Activated naive CD4-positive, alpha-beta T cell treated with anti-CD3 and anti-CD28 coated beads, Interleukin-2, amount 50 U/mL, for 16 hours (primary cell): ENCODE results near the gene TAF11.
A peak's percentile ranks its signal among the peaks of the same experiment; 100 is the strongest.
"Not testable (repeated sequence)": the region's sequence is repeated elsewhere in the genome, so short reads cannot be mapped to it uniquely, and the experiment has no call there.

ENCODE experiments used
- DNase-seq: peaks from one replicate; pipeline ENCODE4 v3.0.0-alpha.2; 2020

TAF11 gene, protein sequence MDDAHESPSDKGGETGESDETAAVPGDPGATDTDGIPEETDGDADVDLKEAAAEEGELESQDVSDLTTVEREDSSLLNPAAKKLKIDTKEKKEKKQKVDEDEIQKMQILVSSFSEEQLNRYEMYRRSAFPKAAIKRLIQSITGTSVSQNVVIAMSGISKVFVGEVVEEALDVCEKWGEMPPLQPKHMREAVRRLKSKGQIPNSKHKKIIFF

DNA sequence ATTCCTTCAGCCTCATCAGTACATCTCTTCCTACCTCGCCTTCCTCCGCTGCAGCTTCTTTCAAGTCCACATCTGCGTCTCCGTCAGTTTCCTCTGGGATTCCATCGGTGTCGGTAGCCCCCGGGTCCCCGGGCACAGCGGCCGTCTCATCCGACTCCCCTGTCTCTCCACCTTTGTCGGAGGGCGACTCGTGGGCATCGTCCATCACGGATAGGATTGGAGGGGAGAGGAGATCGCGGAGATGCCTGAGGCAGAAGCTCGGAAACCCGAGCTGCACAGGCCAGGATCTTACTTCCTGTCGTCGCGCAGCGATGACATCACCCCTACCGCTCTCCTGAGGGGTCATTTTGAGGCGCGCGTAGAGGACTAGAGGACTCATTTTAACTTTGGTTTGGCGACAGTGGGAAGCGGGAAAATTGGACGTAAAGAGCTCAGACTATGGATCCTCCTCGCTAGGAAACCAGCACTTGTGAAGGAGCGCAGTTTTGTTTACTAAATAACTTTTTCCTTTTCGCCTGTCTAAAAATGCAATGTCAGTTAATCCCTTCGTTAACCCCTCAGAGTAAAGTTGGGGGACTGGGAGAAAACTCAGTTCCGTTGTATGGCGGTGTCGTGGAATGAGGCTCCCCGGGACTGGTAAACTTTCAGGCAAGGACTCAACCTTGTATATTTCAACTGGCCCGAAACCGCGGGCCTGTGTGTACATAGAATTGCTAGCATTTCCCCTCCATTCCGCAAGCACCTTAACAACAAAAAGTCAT, at the start of gene TAF11:
Gene TAF11 (minus strand): TSS at position 290 of the 761 bp plus-strand sequence. CDS start 85 bp downstream, at position 205.
- DNase-seq = peak; percentile 89

DNA sequence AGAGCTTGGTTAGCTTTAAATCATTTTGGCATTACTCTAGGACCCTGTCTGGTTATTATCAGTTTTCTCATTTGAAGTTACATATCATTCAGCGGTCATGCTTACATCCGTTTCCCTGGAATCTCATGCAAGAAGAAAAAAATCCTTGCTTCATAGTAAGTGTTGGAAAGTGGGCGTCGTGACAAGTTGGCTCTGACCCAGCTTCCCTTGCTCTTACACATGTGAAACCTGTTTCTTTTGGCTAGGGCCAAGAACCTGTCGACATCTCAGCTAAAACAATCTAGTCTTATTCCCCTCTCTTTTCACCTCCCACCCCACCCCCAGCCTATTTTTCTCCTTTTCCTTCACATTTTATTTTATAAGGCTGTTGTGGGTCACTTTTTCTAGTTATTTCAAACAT, 46.7 kb upstream of the TAF11 start:
- no peak for DNase-seq

DNA sequence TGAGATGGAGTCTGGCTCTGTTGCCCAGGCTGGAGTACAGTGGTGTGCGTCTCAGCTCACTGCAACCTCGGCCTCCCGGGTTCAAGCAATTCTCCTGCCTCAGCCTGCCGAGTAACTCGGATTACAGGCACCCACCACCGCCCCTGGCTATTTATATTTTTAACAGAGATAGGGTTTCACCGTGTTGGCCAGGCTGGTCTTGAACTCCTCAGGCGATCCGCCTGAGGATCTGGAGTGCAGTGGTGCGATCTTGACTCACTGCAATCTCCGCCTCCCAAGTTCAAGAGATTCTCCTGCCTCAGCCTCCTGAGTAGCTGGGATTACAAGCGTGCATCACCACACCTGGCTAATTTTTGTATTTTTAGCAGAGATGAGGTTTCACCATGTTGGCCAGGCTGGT, 44.4 kb upstream of the TAF11 start:
- DNase-seq = not testable (repeated sequence)

DNA sequence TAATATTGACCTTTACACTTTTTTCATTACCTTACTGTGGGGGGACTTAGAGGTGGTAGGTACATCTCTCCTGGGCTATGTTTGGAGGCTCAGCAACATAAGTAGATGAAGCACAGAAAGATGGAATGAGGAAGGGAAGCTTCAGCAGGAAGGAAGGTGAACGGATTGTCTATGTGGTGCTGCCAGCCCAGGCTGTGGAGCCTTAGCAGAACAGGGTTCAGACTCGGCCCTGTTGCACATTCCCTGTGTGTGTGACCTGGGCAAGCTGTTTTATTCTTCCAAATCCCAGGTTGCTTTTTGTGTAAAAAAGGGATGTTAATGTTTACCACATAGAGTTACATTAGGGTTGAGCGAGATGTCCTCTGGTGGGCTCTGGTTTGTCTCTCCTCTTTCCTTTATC, 42.4 kb upstream of the TAF11 start:
- no peak for DNase-seq

DNA sequence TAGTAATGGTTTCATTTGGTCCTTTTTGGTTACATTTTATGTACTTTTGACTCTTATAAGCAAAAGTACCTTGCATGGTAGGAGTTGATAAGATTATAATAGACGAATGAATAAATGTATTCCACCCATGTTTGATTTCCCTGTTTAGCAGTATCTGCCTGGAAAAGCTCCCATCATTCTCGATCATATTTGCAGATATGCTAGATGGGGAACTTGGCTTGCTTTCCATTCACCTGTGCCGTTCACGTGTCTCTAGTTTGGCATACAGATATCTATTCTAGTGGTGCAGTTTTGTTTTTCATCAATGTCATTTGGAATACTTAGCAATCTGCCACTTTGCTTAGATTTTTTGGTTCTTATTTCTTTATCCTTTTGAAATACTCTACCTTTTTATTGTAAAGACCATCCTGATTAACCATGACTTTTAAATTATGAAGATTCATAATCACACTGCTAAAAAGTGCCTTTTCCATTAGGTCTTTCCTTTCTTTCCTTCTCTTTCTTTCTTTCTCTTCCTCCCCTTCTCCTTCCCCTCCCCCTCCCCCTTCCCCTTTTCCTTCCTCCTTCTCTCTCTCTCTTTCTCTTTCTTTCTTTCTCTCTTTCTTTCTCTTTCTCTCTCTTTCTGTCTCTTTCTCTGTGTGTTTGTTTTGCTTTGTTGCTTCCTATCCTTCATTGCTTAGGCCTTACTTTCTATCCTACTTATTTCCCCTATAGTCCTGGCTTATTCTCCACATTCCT, 41.6 kb upstream of the TAF11 start:
- no peak for DNase-seq

DNA sequence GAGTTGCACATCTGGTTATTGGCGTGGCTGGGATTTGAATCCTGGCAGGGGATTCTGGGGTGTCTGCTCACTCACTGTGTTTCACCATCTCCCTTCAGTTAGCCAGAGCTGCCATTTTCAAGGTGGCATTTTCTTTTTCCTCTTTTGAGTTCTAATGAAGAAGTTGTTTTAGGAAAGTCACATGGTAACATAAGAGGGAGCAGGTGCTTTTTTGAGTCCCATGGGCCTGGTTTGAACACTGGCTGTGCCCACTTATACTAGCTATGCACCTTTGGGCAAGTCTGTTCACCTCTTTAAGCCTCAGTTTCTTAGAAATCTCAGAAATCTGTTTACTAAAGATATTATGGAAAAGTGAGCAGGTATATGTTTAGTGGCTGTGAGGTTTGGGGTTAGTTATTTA, 40.9 kb upstream of the TAF11 start:
- DNase-seq = no peak

DNA sequence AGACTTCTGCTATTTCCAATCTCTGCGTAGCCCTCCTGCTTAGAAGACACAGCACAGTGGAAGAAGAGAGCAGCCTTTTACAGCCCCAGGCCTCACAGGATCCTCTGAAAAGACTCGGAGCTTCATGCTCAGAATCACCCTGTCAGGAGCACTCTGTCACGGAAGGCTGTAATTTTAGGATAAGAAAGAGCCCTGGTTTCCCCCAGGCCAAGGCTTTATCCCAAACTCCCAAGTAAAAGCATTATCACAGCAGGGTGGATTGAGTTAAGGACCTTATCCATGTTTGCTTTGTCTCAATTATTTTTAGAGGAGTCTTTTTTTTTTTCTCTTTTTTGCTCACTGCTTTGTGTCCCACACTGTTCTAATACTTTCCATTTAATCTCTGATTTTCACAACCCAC, 40.4 kb upstream of the TAF11 start:
- no peak for DNase-seq

DNA sequence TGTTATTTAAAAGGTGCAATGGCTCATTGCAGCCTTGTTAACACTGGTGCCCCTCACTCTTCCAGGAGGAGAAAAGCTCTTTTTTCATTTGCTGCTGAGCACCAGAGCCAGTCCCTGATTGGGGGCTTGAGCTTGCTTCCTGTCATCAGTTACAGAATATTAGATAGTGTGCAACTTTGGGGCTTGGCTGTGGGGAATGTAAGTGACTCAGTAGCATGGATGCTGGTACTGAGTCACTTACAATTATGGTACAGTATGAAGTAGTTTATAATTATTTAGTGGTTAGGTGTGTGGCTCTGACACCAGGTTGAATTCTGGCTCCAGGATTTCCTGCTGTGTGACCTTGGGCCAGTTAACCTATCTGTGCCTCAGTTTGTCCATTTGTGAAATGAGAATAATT, 38.8 kb upstream of the TAF11 start:
- no peak for DNase-seq

DNA sequence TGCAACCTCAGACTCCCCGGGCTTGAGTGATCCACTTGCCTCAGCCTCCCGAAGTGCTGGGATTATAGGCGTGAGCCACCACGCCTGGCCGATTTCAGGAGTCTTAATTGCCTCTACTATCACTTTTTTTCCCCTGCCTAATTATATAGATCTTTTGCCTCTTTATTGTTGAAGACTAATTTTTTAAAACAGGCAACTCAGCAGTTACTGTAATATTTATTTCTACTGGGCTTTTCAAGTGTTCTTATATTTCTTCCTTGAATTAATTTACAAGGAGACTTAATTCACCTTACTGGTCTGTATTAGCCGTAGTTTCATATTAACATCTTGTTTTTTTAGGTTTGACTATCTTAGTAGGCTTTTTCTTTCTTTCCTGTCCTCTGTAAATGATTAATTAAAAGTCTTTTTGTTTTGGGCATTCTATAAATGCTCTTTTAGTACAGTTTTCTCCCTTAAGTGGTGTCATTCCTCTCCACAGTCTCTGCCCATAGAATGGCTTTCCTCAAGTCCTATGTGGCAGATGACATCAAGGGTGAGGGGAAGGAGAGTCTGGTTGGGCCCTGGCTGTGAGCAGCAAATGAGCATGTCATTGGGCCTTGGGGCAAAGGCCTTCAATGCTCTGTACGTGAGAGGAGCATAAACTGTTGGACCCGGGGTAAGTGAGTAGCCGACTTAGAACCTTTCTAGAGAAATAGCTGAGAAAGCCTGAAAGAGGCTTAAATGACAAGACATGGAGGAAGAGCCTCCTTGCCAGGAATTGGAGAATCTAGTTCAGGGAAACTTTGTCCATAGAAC, 37.2 kb upstream of the TAF11 start:
- DNase-seq = no peak

DNA sequence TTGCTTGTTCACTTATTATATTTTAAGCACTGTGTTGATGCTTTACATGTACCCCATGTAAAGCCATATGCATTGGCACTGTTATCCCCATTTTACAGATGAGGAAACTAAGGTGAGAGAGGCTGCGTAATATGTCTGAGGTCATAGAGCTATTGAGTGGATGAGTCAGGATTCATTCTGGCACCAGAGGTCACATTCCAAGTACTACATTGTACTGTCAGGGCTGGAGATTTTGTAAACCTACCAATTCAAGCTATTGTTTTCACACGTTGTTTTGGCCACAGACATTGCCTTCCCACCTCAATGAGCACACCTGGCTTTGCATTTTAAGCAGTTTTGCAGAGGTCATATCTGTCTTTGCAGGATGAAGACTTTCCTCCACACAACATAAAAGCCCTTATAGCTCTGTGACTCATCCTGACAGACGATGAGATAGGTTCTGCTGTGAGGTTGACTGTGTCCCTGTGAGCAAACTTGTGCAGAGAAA, 34.4 kb upstream of the TAF11 start:
- DNase-seq = no peak

DNA sequence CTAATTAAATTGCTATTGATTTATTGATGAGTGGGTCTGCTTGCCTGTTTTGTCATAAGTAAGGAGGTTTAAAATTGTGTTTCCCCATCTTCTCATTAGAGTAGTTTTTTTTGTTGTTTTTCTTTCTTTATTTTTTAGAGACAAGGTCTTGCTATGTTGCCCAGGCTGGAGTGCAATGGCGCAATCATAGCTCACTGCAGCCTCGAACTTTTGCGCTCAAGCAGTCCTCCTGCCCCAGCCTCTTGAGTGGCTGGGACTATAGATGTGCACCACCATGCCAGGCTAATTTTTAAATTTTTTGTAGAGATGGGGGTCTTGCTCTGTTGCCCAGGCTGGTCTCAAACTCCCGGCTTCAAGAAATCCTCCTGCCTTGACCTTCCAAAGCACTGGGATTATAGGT, 32.3 kb upstream of the TAF11 start:
- no peak for DNase-seq

DNA sequence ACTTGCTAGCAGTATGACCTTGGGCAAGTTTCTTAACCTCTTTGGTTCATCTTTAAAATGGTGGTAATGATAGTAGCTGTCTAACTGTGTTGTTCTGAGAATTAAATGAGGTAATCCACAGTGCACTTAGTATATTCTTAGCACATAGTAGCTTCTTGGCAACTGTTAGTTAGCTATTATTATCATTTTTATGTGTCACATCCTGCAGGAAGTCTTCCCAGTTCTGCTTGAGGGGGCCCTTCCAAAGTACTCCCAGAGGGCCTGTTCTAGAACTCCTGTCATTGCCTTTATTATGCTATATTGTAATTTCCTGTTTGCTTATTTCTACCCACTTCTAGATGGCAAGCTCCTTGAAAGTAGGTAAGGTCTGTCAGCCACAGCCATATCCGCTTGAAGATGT, 31.8 kb upstream of the TAF11 start:
- DNase-seq = no peak

DNA sequence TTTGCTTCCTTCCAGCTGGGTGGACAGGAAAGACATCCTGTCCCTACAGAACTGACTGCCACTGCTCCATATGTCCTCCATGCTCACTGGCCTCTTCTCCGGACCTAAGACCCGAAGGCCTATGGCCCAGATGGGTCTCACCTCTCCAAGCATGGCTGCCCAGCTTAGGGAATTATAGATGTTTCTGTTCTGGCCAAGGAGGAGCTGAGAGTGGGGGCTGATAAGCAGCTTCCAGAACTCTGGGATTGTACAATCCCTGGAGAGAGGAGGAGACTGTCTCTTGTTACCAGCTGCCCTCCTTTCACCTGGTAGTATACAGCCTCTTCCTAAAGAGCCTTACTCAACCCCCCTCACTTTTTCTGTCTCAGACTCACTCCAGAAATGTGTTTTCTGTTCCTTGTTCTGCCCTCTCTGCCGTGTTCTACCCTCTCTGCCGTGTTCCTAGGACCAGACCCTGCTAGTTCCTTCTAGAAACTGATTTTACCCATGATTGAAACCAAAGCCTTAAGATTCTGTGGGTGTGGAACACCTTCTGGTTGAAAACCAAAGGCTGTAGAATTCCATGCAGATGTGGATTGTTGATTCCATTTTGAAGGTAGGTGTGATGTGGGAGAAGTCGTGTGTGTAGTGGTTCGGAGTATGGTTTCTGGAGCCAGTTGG, 29.9 kb upstream of the TAF11 start:
- DNase-seq = no peak

DNA sequence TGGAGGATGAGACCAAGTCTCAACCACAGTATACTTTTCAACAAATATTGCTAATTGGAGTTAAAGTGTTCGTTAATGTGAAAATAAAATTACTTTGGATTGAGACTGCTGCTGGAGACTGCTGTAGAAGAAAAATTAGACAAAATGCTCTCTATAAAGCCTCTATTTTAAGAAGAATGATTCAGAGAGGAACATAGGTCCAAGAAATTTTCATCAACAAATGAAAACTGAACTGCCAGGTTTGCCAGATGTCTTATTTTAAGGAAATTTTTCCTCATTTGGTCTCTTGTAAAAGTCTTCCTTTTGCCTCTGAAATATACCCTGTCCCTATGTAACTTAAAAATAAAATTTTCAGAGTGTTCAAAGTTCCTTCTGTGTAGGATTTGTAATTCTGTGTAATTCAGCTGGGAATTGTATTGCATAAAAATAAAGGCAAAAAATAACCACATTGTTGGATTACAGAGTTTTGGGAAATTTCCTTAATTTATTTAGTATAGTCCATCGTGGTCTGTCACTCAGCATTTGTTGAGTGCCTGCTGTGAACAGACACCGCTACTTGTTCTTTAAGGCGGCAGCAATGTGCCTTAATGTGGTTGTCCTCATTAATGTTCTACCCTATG, 28.6 kb upstream of the TAF11 start:
- DNase-seq = no peak

DNA sequence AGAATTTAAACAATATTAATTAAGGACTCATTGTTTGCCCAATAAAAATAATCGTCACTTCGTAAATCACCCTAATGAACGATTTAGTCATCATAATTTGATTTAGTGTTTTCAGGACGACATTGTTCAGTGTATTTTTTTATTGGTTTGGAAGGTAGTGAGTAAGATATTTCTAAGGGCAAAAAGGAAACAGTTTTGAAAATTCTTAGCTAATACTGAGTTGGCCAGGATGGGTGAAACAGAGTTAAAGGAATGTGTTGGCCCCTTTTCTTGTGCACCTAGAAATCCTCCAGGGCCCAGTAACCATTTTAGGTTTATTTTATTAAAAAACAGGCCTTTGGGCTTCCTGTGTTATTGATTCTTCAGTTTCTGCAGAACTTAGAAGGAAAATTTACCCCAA, 26.5 kb upstream of the TAF11 start:
- DNase-seq = no peak

DNA sequence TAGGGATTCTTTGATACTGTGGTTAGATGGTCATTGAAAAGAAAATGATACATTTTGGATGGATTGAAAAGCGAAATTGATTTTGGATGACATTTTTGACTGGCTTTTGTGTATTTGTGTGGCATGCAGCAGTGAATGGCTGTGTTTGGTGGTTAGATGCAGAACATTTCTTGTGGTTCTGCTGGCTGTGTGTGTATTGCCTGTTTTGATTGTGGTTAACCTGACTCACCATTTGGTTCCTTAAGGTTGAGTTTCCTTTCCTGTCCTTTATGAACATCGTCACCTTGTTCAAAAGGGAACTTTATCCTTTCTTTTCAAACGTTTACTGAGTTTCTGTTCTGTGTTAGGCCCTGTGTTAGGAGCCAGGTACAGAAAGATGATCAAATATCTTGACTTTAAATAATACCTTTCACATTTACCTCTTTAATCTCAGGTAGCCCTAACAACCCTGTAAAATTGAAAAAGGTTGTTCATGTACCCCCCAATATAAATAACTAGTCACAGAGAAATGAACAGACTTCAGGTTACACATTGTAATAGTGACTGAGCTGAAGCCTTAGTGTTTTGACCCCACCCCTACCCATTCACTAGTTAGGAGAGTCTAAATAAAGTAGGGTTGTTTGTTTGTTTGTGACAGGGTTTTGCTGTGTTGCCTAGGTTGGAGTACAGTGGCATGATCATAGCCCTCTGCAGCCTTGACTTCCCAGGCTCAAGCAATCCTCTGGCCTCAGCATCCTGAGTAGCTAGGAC, 25.0 kb upstream of the TAF11 start:
- DNase-seq = peak; percentile 15

DNA sequence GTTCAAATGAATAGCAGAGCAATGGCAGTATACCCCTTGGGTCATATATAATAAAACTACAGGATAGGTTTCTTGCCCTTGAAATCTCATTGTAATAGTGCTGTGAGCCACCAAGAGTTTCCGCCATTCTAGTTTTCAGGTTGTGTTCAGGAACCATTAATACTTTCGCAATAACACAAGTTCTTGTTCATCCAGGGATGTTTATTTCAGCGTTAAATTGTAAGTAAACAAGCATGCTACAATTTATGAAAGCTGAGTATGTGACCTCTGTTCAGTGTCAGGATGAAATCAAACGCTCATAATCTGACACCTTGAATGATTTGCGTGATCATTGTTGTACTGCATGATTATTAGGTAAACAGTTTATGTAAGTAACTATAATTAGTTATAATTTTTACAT, 24.0 kb upstream of the TAF11 start:
- no peak for DNase-seq

DNA sequence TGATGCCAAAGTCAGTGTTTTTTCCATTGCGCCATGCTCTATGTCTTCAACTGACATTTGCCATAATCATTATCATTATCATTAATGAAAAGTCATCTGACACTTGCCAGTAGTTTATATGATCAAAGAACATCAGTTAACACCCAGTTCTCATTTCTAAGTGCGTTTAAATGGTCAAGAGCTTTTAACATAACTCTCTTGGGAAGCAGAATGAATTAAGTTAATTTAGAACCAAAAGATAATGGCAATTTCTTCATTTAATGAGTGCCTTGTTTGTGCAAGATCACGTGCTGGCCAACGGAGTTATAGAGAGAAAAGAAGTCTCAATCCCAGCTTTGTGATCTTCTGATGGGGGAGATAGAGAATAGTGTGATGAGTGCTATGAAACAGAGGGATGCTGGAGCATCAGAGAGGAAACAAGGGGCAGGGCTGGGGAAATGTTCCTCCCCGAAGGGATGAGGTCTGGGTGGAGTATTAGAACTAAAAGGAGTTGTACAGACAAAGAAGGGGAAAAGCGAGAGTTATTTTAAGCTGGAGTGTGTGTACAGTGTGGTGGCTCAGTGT, 21.6 kb upstream of the TAF11 start:
- no peak for DNase-seq

DNA sequence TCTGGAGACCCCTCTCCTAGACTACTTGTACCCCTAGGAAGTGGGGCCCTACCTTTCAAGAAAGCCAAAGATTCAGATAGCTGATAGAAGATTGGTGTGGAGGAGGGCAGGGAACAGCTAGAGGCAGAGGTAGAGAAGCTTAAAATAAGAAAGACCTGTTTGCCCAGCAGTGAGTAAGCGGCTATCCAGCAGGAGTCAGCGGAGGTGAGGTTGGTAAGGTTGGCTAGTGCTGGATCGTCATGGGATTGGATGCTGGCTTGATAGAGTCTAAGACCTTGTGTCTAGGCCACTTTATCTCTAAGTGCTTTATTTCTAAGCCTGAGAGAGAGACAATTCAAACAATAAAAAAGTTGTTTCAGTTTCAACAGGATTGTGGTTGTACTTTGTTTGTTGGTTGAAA, 20.4 kb upstream of the TAF11 start:
- no peak for DNase-seq

DNA sequence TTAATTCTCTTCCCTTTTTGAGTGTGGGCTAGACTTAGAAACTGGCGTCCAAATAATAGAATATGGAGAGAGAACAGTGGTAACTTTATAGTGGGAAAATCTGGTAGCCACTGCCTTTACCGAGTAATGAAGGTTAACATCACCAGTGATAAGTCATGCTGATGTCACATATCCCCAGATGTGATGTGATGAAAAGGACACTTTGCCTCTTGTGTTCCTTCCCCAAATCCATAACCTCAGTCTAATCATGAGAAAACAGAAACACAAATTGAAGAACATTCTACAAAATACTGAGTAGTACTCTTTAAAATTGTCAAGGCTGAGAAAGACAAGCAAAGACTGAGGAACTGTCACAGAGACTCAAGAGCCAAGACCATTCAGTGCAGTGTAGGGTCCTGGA, 19.0 kb upstream of the TAF11 start:
- no peak for DNase-seq
